Measurements from ENCODE around the gene CPXM1.
A peak's percentile ranks its signal among the peaks of the same experiment; 100 is the strongest.
"Not testable (repeated sequence)": the region's sequence is repeated elsewhere in the genome, so short reads cannot be mapped to it uniquely, and the experiment has no call there.

Gene CPXM1

GRCh38 chr20:2820896-2821869 lies 20.8 kb upstream of the CPXM1 start:
- DNase-seq: no peak

- no peak for DNase-seq
Observed at GRCh38 chr20:2820084-2820895, 19.9 kb upstream of the CPXM1 start.

- DNase-seq: no peak
Observed at GRCh38 chr20:2817891-2818595, 17.6 kb upstream of the CPXM1 start.

GRCh38 chr20:2817341-2817726 lies 16.9 kb upstream of the CPXM1 start:
- no peak for DNase-seq

- DNase-seq: peak in 1 of 2 experiments; percentile 12
Observed at GRCh38 chr20:2816583-2817340, 16.3 kb upstream of the CPXM1 start.

GRCh38 chr20:2816030-2816582 lies 15.7 kb upstream of the CPXM1 start, which contains the start of gene TMEM239:
TMEM239 (plus strand) TSS chr20:2816364; CDS start chr20:2816555, 191 bp downstream.
- DNase-seq: no peak

GRCh38 chr20:2815242-2815900 lies 14.9 kb upstream of the CPXM1 start:
- no peak for DNase-seq

GRCh38 chr20:2814587-2815051 lies 14.2 kb upstream of the CPXM1 start, which contains the start of gene C20orf141:
C20orf141 (plus strand) TSS chr20:2814987; CDS start chr20:2815185, 198 bp downstream.
- no peak for DNase-seq

- DNase-seq: no peak
Observed at GRCh38 chr20:2814076-2814475, 13.6 kb upstream of the CPXM1 start.

GRCh38 chr20:2812189-2812588 lies 11.8 kb upstream of the CPXM1 start:
- DNase-seq: no peak

- DNase-seq: no peak
Observed at GRCh38 chr20:2809690-2810089, 9.3 kb upstream of the CPXM1 start.

GRCh38 chr20:2807929-2808328 lies 7.5 kb upstream of the CPXM1 start:
- not testable (repeated sequence) for DNase-seq

GRCh38 chr20:2807019-2807418 lies 6.6 kb upstream of the CPXM1 start:
- DNase-seq: no peak

GRCh38 chr20:2806351-2806701 lies 5.9 kb upstream of the CPXM1 start:
- DNase-seq: no peak

- no peak for DNase-seq
Observed at GRCh38 chr20:2805689-2806350, 5.4 kb upstream of the CPXM1 start.

GRCh38 chr20:2804852-2805688 lies 4.6 kb upstream of the CPXM1 start:
- no peak for DNase-seq

GRCh38 chr20:2804041-2804828 lies 3.8 kb upstream of the CPXM1 start:
- no peak for DNase-seq

GRCh38 chr20:2801286-2801728 lies 880 bp upstream of the CPXM1 start:
- DNase-seq: no peak

Measured in SHP77 (cell line).